Erythroblast (primary cell): ENCODE data around the gene SIGLEC15.
A peak's percentile ranks its signal among the peaks of the same experiment; 100 is the strongest.

ENCODE experiments used
- DNase-seq, 2 experiments: peaks; one replicate each; lab custom pipeline; 2025; lab: John Stamatoyannopoulos, UW
- GATA1 ChIP-seq: IDR thresholded peaks from 2 replicates; pipeline ENCODE4 v1.6.1; 2011; ENCODE audit warnings: low read depth, mild to moderate bottlenecking, control low read depth, low read length, moderate library complexity
- POLR2A ChIP-seq: IDR thresholded peaks from 2 replicates; pipeline ENCODE4 v1.6.1; 2011; ENCODE audit warnings: mild to moderate bottlenecking, low read length

Gene SIGLEC15

GRCh38 chr18:45825258-45826044 is at the start of gene SIGLEC15:
SIGLEC15 (plus strand) TSS chr18:45825675; CDS start chr18:45825729, 54 bp downstream.
- DNase-seq, result no peak
- TF ChIP-seq POLR2A, result no peak
- TF ChIP-seq GATA1, result no peak

GRCh38 chr18:45775743-45776142 is 49.7 kb upstream of the SIGLEC15 start:
- DNase-seq, result no peak
- TF ChIP-seq POLR2A, result no peak

GRCh38 chr18:45777393-45777792 is 48.1 kb upstream of the SIGLEC15 start:
- no peak for DNase-seq
- TF ChIP-seq GATA1 (no peak), POLR2A (no peak)

GRCh38 chr18:45780568-45780967 is 44.9 kb upstream of the SIGLEC15 start:
- TF ChIP-seq POLR2A (no peak), GATA1 (no peak)
- no peak for DNase-seq

DNA sequence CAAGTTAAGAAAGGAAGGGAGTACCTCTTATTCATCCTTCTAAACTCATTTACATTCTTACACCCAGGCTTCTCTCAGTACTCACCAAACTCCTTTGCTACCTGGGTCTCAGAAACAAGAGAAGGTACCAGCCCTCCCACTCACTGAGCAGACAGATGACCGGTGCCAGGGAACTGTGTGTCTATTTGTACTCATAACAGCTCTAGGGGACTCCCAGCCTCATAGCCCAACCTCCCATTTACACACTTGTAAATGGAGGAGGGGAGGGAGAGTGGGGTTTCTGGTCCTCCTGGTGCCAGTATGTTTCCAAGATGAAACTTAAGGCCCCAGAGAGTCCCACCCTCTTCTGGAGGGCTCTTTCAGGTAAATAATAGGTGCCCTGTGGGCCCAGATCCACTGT is 42.8 kb upstream of the SIGLEC15 start:
- TF ChIP-seq POLR2A (no peak), GATA1 (no peak)
- DNase-seq, result no peak

DNA sequence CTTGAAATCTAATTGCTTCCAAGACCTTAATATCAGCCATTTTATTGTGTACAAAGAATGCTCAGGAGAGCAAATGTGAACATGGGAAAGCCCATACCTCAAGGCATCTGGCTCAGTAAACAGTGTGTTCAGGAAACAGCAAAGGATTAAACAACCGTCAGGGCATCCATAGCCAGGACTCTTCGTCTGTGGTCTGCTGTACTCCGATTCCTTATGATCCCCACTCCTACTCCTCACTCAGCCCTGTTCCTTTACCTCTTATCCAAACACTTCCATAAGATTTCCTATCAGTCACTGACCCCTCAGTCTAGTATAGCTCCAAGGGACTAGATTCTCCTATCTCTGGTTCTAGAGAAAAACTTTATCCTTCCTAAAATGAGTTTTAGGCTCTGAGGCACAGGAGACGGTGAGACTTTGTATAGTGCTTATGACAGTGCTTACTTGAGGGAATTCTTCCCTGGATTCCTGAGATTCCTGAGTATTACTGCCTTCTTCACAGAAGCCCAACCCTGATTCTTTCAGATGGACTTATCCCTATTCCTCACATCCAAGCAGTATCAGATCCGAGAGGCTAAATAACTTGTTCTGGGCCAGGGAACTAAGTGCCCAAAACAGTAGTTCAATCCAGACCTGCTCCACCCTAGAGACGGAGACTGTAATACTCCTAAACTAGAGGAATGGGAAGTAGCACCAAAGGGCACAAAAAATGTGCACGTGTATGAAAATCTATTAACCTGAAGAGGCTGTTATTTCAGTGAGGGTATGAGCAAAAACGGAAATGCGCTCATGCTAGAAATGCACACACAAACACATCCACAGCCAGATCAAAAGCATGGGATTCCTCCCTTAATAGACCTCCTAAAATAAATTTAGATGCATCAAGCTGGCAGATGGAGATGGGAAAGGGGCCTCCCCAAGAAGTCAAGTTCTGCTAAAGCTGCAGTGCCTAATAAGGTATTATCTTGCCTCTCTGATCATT is 42.1 kb upstream of the SIGLEC15 start:
- TF ChIP-seq GATA1 (no peak), POLR2A (no peak)
- no peak for DNase-seq

- TF ChIP-seq POLR2A (no peak), GATA1 (no peak)
- no peak for DNase-seq
Measured at GRCh38 chr18:45785134-45785533, 40.3 kb upstream of the SIGLEC15 start.

- no peak for TF ChIP-seq GATA1
- TF ChIP-seq POLR2A, result no peak
- no peak for DNase-seq
Measured at GRCh38 chr18:45786941-45787340, 38.5 kb upstream of the SIGLEC15 start.

DNA sequence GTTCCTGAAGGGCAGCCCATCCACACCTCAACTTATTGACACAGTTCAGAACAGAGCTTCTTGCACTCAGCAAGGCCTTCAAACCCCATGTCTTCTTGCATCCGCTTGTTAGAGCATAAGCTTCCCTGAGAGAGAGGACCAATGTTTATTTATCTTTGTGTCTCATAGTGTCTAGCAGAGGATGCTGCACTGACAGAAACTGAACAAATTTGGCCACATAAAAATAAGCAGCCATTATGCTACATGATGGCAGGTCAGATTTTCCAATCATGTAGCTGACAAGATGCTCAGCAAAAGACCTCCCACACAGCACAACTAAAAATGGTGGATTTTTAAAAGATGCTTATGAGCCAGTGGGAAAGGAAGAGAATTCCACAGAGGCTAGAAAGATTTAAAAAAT is 38.1 kb upstream of the SIGLEC15 start:
- TF ChIP-seq POLR2A (no peak), GATA1 (no peak)
- no peak for DNase-seq

DNA sequence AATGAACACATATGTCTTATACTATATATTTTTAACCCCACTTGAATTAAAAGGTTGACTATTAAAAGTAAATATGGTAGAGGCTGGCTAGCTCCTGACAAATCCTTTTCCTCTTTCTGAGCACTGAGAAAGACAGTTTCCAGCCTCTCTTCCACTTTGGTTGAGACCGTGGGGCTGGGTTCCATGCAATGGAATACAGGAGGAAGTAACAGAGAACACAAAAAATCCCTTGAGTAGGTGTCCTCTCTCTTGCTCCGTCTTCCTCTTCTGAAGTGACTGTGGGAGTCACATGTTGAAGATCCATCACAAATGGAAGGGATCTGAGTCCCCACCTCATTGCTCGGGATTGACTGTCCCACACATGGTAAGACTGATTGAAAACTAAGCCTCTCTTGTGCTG is 36.6 kb upstream of the SIGLEC15 start:
- no peak for DNase-seq

DNA sequence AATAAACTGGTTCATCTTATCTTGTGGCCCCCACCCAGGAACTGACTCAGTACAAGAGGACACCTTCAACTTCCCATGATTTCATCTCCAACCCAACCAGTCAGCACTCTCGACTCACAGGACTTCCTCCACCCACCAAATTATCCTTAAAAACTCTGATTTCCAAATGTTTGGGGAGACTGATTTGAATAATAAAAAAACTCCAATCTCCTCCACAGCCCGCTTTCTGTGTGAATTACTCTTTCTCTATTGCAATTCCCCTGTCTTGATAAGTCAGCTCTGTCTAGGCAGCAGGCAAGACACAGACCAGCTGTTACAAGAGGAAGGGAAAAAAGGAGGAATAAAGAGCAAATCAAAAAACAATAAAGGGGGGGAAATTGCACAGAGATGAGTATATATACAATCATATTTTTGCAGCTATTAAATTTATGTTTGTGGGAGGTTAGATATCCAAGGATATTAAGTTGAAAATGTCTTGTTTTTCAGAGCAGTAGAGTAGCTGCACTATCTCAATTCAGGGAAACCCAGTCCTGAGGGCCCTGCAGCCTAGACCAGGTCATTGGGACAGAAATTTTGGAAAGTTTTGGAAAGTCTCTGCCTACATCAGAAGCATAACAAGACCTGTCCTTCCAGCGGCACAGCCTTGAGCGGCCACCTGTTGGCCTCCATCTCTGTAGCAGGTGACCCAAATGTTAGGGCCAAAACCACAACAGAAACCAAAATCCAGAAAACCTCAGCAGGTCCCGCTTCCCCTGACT is 32.8 kb upstream of the SIGLEC15 start:
- TF ChIP-seq POLR2A (no peak), GATA1 (no peak)
- peak in 1 of 2 experiments; percentile 44 for DNase-seq

More for the DNA sequence above, 36.6 kb upstream of the SIGLEC15 start:
- TF ChIP-seq POLR2A, result no peak
- TF ChIP-seq GATA1, result no peak

- no peak for DNase-seq
- TF ChIP-seq GATA1, result no peak
- TF ChIP-seq POLR2A, result no peak
Measured at GRCh38 chr18:45793264-45793965, 32.1 kb upstream of the SIGLEC15 start.

- DNase-seq, result no peak
- no peak for TF ChIP-seq POLR2A
- TF ChIP-seq GATA1, result no peak
Measured at GRCh38 chr18:45801416-45802004, 24.0 kb upstream of the SIGLEC15 start.
